ENCODE results near the gene DUSP23. TPM values are rescaled to one million over a fixed set of nuclear protein-coding genes. Genes with fewer than 3 reads are reported as not detected.

Gene DUSP23
- total RNA-seq, 3 donors from 2014 or later = 30.2 to 36.7 (median 36.3) TPM

GRCh38 chr1:159771127-159771895 lies 9.5 kb upstream of the DUSP23 start:
- no peaks in the 10 kb centered on the region for H3K4me1 Mint-ChIP-seq (ENCODE audit: low read depth)
- no peak for DNase-seq
- no peaks in the 10 kb centered on the region for H3K9me3 Mint-ChIP-seq
- H3K4me3 Mint-ChIP-seq = no peak overlapping the region
- no peaks in the 10 kb centered on the region for H3K36me3 Mint-ChIP-seq (ENCODE audit: insufficient read depth)
- no peak for ATAC-seq
- peaks cover 17% of the 10 kb centered on the region for H3K27me3 Mint-ChIP-seq (ENCODE audit: low read depth)

DNA sequence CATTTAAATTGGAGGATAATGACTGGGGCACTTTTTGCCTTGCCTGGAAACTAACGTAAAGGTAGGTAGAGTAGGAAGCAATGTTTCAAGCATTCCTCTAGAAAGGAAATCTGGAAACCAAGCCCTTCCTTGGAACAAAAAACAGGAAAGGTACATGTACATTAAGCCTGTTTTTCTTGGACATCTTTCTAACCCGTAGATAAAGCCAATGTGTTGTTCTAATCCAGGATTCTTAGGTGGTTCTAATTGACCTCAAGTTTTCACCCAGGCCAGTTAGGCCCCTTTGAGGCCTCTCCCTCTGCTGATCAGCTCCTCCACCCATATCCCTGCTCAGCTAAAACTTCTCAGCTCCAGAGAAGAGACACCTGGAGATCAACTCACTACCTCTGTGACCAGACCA lies 6.3 kb upstream of the DUSP23 start:
- no peaks in the 10 kb centered on the region for H3K9me3 Mint-ChIP-seq
- no peak overlapping the region for H3K4me3 Mint-ChIP-seq

DNA sequence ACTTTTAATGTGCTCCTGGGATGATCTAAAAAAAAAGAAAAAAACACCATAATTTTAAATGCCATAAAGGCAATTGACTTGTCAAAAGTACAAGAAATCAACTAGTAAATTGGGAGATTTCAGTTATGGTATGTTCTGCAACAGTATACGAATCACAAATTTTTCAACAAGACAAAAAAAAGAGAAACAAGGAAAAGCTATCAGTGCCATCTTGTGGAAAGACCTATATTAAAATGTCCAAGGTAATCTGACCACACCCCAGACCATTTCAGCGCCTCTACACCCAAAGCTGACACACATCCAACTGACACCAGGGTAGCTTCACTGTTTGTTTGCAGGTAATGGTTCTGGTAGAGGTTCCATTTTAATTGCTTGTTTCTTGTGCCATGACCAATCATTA lies 5.0 kb upstream of the DUSP23 start:
- Mint-ChIP-seq H3K4me3 (no peak overlapping the region), H3K4me1 (ENCODE audit: low read depth) (peaks cover 13% of the 10 kb centered on the region), H3K27me3 (ENCODE audit: low read depth) (peaks cover 7% of the 10 kb centered on the region), H3K36me3 (ENCODE audit: insufficient read depth) (no peaks in the 10 kb centered on the region), H3K9me3 (no peaks in the 10 kb centered on the region)
- ATAC-seq (no peak), DNase-seq (no peak)

More for the DNA sequence above, 6.3 kb upstream of the DUSP23 start:
- H3K4me1 Mint-ChIP-seq (ENCODE audit: low read depth) = peaks cover 5% of the 10 kb centered on the region
- H3K27me3 Mint-ChIP-seq (ENCODE audit: low read depth) = peaks cover 9% of the 10 kb centered on the region
- H3K36me3 Mint-ChIP-seq (ENCODE audit: insufficient read depth) = no peaks in the 10 kb centered on the region
- ATAC-seq (no peak), DNase-seq (no peak)

DNA sequence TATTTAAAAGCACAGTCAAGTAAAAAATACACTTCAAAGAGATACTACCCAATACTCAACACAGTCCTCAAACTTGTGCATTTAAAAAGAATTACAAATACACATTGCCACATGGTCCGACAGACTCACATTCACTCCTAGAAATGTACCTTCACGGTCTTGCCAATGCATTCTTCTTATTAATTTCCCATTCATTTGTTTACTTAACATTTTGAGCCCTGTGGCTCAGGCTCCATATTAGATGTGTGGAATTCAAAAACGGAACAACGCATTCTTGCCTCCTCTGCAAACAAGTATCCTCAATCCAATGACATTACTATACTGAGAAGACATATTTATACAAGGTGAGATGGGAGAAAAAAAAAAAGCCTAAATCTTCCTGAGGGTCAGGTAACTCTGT lies 2.5 kb upstream of the DUSP23 start:
- ATAC-seq = no peak
- H3K9me3 Mint-ChIP-seq = no peaks in the 10 kb centered on the region
- H3K4me3 Mint-ChIP-seq = no peak overlapping the region
- H3K36me3 Mint-ChIP-seq (ENCODE audit: insufficient read depth) = no peaks in the 10 kb centered on the region
- H3K27me3 Mint-ChIP-seq (ENCODE audit: low read depth) = peaks cover 4% of the 10 kb centered on the region
- H3K4me1 Mint-ChIP-seq (ENCODE audit: low read depth) = peaks cover 20% of the 10 kb centered on the region
- no peak for DNase-seq

GRCh38 chr1:159779403-159779851 lies 1.3 kb upstream of the DUSP23 start:
- H3K27me3 Mint-ChIP-seq (ENCODE audit: low read depth) = no peaks in the 10 kb centered on the region
- H3K9me3 Mint-ChIP-seq = no peaks in the 10 kb centered on the region
- DNase-seq (no peak), ATAC-seq (no peak)
- H3K4me1 Mint-ChIP-seq (ENCODE audit: low read depth) = peaks cover 20% of the 10 kb centered on the region
- no peaks in the 10 kb centered on the region for H3K36me3 Mint-ChIP-seq (ENCODE audit: insufficient read depth)
- H3K4me3 Mint-ChIP-seq = peak overlapping the region; percentile 77

- no peaks in the 10 kb centered on the region for H3K27me3 Mint-ChIP-seq (ENCODE audit: low read depth)
- peak overlapping the region; percentile 77 for H3K4me3 Mint-ChIP-seq
- no peaks in the 10 kb centered on the region for H3K36me3 Mint-ChIP-seq (ENCODE audit: insufficient read depth)
- no peaks in the 10 kb centered on the region for H3K9me3 Mint-ChIP-seq
- peaks cover 20% of the 10 kb centered on the region for H3K4me1 Mint-ChIP-seq (ENCODE audit: low read depth)
- DNase-seq = no peak
- ATAC-seq = no peak
Measured at GRCh38 chr1:159781992-159782391, 1.2 kb downstream of the DUSP23 start.

GRCh38 chr1:159783724-159784123 lies 3.0 kb downstream of the DUSP23 start:
- ATAC-seq = no peak
- Mint-ChIP-seq H3K4me1 (ENCODE audit: low read depth) (peaks cover 18% of the 10 kb centered on the region), H3K36me3 (ENCODE audit: insufficient read depth) (no peaks in the 10 kb centered on the region), H3K4me3 (no peak overlapping the region), H3K9me3 (no peaks in the 10 kb centered on the region), H3K27me3 (ENCODE audit: low read depth) (no peaks in the 10 kb centered on the region)
- no peak for DNase-seq

- ATAC-seq = no peak
- Mint-ChIP-seq H3K4me1 (ENCODE audit: low read depth) (peaks cover 4% of the 10 kb centered on the region), H3K36me3 (ENCODE audit: insufficient read depth) (no peaks in the 10 kb centered on the region), H3K9me3 (no peaks in the 10 kb centered on the region), H3K27me3 (ENCODE audit: low read depth) (peaks cover 9% of the 10 kb centered on the region), H3K4me3 (no peak overlapping the region)
- no peak for DNase-seq
Measured at GRCh38 chr1:159786465-159786864, 5.7 kb downstream of the DUSP23 start.

DNA sequence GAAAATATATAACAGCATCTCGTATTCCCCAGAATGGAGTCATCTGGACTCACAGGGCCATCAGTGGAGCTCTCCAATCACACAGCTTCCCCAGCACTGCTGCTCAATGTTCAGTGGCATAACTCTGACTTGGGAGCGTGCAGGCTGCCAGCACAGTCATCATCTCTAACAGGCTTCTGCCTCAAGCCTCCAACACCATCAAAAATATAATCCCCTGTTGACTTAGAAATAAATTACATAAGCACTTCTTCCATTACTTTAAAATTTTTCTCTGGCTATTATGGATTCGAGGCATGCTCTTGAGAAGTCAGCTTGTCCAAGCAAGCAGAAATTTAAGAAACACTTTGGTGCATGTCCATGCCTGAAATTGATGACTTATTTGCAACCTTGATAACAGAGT lies 6.2 kb downstream of the DUSP23 start:
- no peaks in the 10 kb centered on the region for H3K4me1 Mint-ChIP-seq (ENCODE audit: low read depth)
- no peaks in the 10 kb centered on the region for H3K9me3 Mint-ChIP-seq
- no peaks in the 10 kb centered on the region for H3K36me3 Mint-ChIP-seq (ENCODE audit: insufficient read depth)
- H3K27me3 Mint-ChIP-seq (ENCODE audit: low read depth) = peaks cover 14% of the 10 kb centered on the region
- H3K4me3 Mint-ChIP-seq = no peak overlapping the region
- ATAC-seq = no peak
- DNase-seq = no peak

DNA sequence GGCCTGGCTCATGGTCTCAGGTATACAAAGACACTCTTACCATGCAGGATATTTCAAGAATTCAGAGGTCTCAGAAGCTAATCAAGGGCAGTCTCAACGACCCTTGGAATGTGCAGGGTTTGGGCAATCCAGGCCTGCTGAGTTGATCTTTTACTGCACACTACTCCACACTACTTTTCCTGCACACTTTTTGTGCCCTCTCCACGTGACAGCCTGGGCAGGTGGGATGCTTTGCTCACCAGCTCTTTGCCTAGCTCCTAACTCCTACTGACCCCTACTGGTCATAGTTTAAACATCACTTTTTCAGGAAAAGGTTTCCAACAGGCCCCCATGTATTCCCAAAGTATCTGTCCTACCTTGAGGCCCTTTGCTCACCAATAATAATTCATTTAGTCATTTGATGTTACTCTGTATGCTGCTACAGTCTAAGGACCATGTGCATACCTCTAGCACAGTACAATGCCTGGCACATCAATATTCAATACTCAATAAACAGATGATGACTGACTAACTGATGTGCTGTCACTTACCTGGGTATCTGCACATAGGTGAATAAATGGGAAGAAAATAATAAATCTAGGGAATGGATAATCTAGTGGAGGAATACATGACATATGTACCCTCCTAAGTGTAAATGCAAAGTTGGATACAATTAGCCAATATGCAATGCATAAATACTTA lies 9.6 kb downstream of the DUSP23 start:
- Mint-ChIP-seq H3K4me1 (ENCODE audit: low read depth) (no peaks in the 10 kb centered on the region), H3K36me3 (ENCODE audit: insufficient read depth) (no peaks in the 10 kb centered on the region), H3K9me3 (no peaks in the 10 kb centered on the region), H3K4me3 (no peak overlapping the region), H3K27me3 (ENCODE audit: low read depth) (peaks cover 19% of the 10 kb centered on the region)
- ATAC-seq = no peak
- DNase-seq = no peak

DNA sequence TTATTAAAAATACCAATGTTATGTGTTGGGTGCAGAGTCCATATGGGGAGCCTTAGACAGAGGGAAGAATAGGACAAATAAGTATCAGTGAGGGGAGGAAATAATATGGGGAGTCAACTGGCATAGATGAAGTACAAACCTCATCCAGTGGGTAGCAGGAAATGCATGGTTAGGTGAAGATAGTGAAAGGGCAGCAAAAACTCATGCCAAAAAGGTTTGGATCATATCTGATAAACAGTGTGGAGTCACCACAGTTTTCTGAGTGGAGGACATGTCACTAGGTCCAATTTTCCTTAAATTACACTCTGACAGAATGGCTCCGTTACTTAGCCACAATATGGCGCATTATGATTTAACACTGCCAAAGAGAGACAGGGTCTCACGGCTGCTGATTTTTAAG lies 10.3 kb downstream of the DUSP23 start:
- H3K4me3 Mint-ChIP-seq = no peak overlapping the region
- no peaks in the 10 kb centered on the region for H3K9me3 Mint-ChIP-seq
- H3K36me3 Mint-ChIP-seq (ENCODE audit: insufficient read depth) = no peaks in the 10 kb centered on the region
- H3K27me3 Mint-ChIP-seq (ENCODE audit: low read depth) = peaks cover 19% of the 10 kb centered on the region
- no peaks in the 10 kb centered on the region for H3K4me1 Mint-ChIP-seq (ENCODE audit: low read depth)
- DNase-seq (no peak), ATAC-seq (no peak)

DNA sequence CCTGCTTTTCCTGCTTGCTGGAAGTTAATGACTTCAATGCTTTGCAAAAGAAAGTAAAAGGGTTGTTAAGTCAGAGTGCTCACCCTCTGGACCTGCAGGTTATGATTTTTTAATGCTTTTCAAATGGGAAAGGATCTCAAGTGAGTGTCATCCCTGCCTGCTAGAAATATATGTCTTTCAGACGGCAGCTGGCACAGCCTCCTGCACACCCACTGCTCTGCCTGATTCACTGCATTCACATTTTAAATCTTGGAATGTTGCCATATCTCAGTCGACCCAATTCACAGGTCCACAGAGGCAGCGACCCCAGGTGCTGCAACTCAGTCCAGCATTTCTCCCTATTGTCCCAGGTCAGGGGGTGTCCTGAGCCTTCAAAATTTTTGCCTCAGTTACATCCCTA lies 10.7 kb downstream of the DUSP23 start:
- Mint-ChIP-seq H3K4me3 (no peak overlapping the region), H3K27me3 (ENCODE audit: low read depth) (peaks cover 19% of the 10 kb centered on the region), H3K9me3 (no peaks in the 10 kb centered on the region), H3K36me3 (ENCODE audit: insufficient read depth) (no peaks in the 10 kb centered on the region), H3K4me1 (ENCODE audit: low read depth) (no peaks in the 10 kb centered on the region)
- ATAC-seq (no peak), DNase-seq (no peak)

- peaks cover 24% of the 10 kb centered on the region for H3K27me3 Mint-ChIP-seq (ENCODE audit: low read depth)
- H3K4me1 Mint-ChIP-seq (ENCODE audit: low read depth) = peaks cover 13% of the 10 kb centered on the region
- DNase-seq (no peak), ATAC-seq (no peak)
- H3K9me3 Mint-ChIP-seq = no peaks in the 10 kb centered on the region
- H3K4me3 Mint-ChIP-seq = no peak overlapping the region
- H3K36me3 Mint-ChIP-seq (ENCODE audit: insufficient read depth) = no peaks in the 10 kb centered on the region
Measured at GRCh38 chr1:159795534-159795933, 14.8 kb downstream of the DUSP23 start.

DNA sequence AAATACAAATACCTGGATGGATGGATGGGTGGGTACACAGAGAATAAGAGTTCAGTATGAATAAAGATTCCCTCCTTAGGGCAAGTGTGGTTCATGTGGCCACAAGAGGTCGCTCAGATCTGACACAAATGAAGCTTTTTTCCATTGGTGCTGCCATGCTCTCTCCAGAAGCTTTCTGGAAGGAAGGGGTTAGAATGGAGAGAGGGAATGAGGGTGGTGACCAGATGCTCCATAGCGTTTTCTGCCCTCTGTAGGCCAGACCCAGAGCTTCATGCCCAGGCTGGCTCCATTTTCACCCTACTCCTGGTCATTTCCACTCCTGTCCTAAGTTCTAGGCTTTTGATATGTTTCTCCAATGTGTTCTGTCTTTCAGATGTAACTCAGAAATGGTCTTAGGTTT lies 18.1 kb downstream of the DUSP23 start:
- no peak overlapping the region for H3K4me3 Mint-ChIP-seq
- H3K4me1 Mint-ChIP-seq (ENCODE audit: low read depth) = peaks cover 23% of the 10 kb centered on the region
- DNase-seq (peak; percentile 29), ATAC-seq (peak; percentile 48 to 60)
- H3K36me3 Mint-ChIP-seq (ENCODE audit: insufficient read depth) = no peaks in the 10 kb centered on the region
- H3K9me3 Mint-ChIP-seq = no peaks in the 10 kb centered on the region
- H3K27me3 Mint-ChIP-seq (ENCODE audit: low read depth) = peaks cover 8% of the 10 kb centered on the region

DNA sequence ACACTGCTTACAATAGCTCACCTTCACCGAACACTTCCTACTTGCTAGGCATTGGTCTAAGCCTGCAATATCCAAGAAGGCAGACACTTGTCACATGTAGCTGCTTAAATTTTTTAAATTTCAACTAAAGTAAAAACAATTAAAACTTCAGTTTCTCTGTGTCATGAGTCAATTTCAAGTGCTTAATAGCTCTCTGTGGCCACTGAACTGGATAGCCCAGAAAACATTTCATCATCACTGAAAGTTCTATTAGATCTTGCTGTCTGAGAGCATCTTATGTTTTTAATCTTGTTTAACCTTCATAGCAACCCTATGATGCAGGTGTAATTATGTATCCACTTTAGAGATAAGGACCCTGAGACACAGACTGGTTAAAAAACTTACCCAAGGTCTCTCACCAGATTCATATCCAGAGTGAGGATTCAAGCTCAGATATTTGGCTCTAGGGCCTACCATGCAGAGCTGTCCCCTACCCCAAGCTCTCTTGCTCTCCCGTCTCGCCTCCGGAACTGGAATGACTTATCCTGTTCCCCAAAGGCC lies 18.8 kb downstream of the DUSP23 start:
- Mint-ChIP-seq H3K36me3 (ENCODE audit: insufficient read depth) (no peaks in the 10 kb centered on the region), H3K4me1 (ENCODE audit: low read depth) (peaks cover 23% of the 10 kb centered on the region), H3K27me3 (ENCODE audit: low read depth) (peaks cover 6% of the 10 kb centered on the region), H3K4me3 (no peak overlapping the region), H3K9me3 (no peaks in the 10 kb centered on the region)
- DNase-seq = no peak
- no peak for ATAC-seq
